Spleen (tissue), 11 donors: ENCODE measurements around the gene CAMTA1. TPM values are rescaled to one million over a fixed set of nuclear protein-coding genes. Genes with fewer than 3 reads are reported as not detected.

Source experiments
- DNase-seq: peaks from one replicate; pipeline ENCODE4 v3.0.0-alpha.2; 2020
- H3K27ac ChIP-seq, 8 donors: fragments of 200-600 bp; sonication (generic) in 7 of 8; 1 replicate in 4 of 8; 2 replicates in 4 of 8; pipeline versions ENCODE4 v1.5.0 to v1.8.0; 2016 to 2021; ENCODE audit warnings: inconsistent platforms in 4 of 8, mild to moderate bottlenecking in 4 of 8, moderate library complexity in 1 of 8
- H3K27me3 ChIP-seq, 7 donors: fragments of 200-600 bp; sonication (generic) in 6 of 7; replicated peaks in 1 of 7; 1 replicate in 4 of 7; 2 replicates in 3 of 7; pipeline versions ENCODE4 v1.5.0 to v1.8.0; 2016 to 2021; ENCODE audit warnings: inconsistent platforms in 3 of 7, mild to moderate bottlenecking in 1 of 7
- H3K36me3 ChIP-seq, 6 donors: fragments of 200-600 bp; sonication (generic) in 5 of 6; 1 replicate in 4 of 6; 2 replicates in 2 of 6; pipeline versions ENCODE4 v1.5.0 to v1.8.0; 2016 to 2021; ENCODE audit warnings: inconsistent platforms in 2 of 6
- H3K4me1 ChIP-seq, 6 donors: fragments of 200-600 bp; sonication (generic) in 5 of 6; 1 replicate in 3 of 6; 2 replicates in 3 of 6; pipeline versions ENCODE4 v1.5.0 to v1.8.0; 2016 to 2021; ENCODE audit warnings: inconsistent platforms in 3 of 6
- H3K4me3 ChIP-seq, 8 donors: fragments of 200-600 bp; sonication (generic) in 7 of 8; 1 replicate in 4 of 8; 2 replicates in 4 of 8; pipeline versions ENCODE4 v1.5.0 to v1.8.0; 2016 to 2021; ENCODE audit warnings: inconsistent platforms in 4 of 8, mild to moderate bottlenecking in 4 of 8, moderate library complexity in 2 of 8
- H3K9me3 ChIP-seq, 8 donors: fragments of 200-600 bp; sonication (generic) in 7 of 8; 1 replicate in 4 of 8; 2 replicates in 4 of 8; pipeline versions ENCODE4 v1.5.0 to v1.8.0; 2016 to 2021; ENCODE audit warnings: inconsistent platforms in 4 of 8
- POLR2A ChIP-seq, 3 donors: fragments of 450-650 bp; IDR thresholded peaks; one replicate each; pipeline ENCODE4 v1.5.1; 2017; ENCODE audit warnings: antibody characterized with exemption in 3 of 3, mild to moderate bottlenecking in 1 of 3
- POLR2AphosphoS5 ChIP-seq, 3 donors: sonication (generic); formaldehyde crosslinking; IDR thresholded peaks; one replicate each; pipeline ENCODE4 v1.5.1; 2017; ENCODE audit warnings: antibody characterized with exemption in 3 of 3
- WGBS, 5 donors: extraction: QIAGEN DNeasy Blood & Tissue Kit in 3 of 5; methylation state at CpG; one replicate each; pipeline versions ENCODE4 v1.1.5 to v1.1.7; 2013 to 2018; 5-methylcytosine and 5-hydroxymethylcytosine counted together
- intact Hi-C: fragments of 100-400 bp; cut with DNase I; formaldehyde crosslinking; loops from one replicate; pipeline ENCODE4 v1.15.0; 2023; ENCODE audit warnings: low total_unique reads
- polyA plus RNA-seq, 3 donors: library from polyadenylated mRNA; stranded (reverse); fragments of 200-250 nt; gene quantifications; one replicate each; pipeline ENCODE4 v1.2.1, GENCODE V29; 2013
- total RNA-seq, 7 donors: library from RNA; depleted of rRNA in 3 of 7; stranded (reverse); fragments of >200 nt in 3 of 7; fragmentation: NEBNext Ultra II Directional in 4 of 7; extraction: Animal tissue kit (Norgen Biotek cat#: 25700) in 4 of 7; gene quantifications; one replicate each; pipeline versions ENCODE4 v1.1.0 to v1.2.1, GENCODE V29; 2016 to 2021
- TF ChIP-seq, protein P1 (sequence below), 11 experiments: fragments of 200-600 bp in 7 of 11; fragments of 450-650 bp in 4 of 11; sonication (generic) in 4 of 11; IDR thresholded peaks in 8 of 11; conservative IDR thresholded peaks in 3 of 11; 1 replicate in 7 of 11; 2 replicates in 4 of 11; pipeline versions ENCODE4 v1.4.0 to v1.8.0; 2016 to 2021; ENCODE audit warnings: antibody characterized with exemption in 11 of 11, inconsistent platforms in 4 of 11, mild to moderate bottlenecking in 1 of 11
- donor health status: healthy with polysubstance abuse.
- donor health status: DM: no; HTN: no; CAD: no; lungs with moderate emphysema.
- donor health status: DM: no; HTN: no; CAD: no.
- donor health status: Bipolar disorder and iron deficiency.
- donor health status: healthy.
- donor health status: DM: no; HTN: no; CAD: no.
- donor health status: DM: yes; HTN: yes; CAD: no.

CAMTA1 gene
- total and polyA plus RNA-seq, 10 donors = 53.0 to 106 (median 77.3) TPM

DNA sequence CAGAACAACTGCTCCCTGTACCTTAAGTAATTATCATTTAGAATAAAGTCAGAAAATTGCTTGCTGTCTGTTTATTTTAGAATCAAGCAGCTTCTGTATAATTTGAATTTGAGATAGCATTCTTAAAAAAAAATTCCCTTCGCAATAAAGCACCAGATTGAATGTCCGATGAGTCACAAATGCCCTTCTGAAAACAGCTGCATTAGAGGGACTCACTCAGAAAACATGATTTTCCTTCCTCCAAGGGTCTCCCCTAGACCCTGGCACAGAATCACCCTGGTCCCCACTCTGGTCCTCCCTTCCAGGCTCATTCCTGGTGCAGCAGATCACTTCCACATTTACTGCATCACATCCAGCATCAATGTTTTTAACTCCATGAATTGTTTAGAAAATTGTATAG, 514.7 kb downstream of the CAMTA1 start:
- H3K27ac ChIP-seq = no peak overlapping the region

GRCh38 chr1:7300893-7301663, 515.8 kb downstream of the CAMTA1 start:
- Histone ChIP-seq H3K9me3 (peaks cover 0 to 25% (median 8%) of the 10 kb centered on the region in 8 donors), H3K4me1 (no peaks in the 10 kb centered on the region), H3K27me3 (peaks cover 0 to 26% (median 0%) of the 10 kb centered on the region in 7 donors), H3K36me3 (no peaks in the 10 kb centered on the region), H3K4me3 (no peak overlapping the region), H3K27ac (no peak overlapping the region)
- 81 to 93% (median 87%) methylated on average over 10 of the region's 10 CpGs for WGBS, 5 donors
- intact Hi-C loops = no loop called here
- DNase-seq = no peak
- no peak for TF ChIP-seq POLR2A (IDR thresholded peaks at IDR 0.05)
- no peak for TF ChIP-seq POLR2AphosphoS5 (IDR thresholded peaks at IDR 0.05)
- TF ChIP-seq, protein P1, sequence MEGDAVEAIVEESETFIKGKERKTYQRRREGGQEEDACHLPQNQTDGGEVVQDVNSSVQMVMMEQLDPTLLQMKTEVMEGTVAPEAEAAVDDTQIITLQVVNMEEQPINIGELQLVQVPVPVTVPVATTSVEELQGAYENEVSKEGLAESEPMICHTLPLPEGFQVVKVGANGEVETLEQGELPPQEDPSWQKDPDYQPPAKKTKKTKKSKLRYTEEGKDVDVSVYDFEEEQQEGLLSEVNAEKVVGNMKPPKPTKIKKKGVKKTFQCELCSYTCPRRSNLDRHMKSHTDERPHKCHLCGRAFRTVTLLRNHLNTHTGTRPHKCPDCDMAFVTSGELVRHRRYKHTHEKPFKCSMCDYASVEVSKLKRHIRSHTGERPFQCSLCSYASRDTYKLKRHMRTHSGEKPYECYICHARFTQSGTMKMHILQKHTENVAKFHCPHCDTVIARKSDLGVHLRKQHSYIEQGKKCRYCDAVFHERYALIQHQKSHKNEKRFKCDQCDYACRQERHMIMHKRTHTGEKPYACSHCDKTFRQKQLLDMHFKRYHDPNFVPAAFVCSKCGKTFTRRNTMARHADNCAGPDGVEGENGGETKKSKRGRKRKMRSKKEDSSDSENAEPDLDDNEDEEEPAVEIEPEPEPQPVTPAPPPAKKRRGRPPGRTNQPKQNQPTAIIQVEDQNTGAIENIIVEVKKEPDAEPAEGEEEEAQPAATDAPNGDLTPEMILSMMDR (IDR thresholded peaks at IDR 0.05 in 8 of 11, conservative IDR thresholded peaks at IDR 0.05 in 3 of 11) = no peak

More for the DNA sequence above, 514.7 kb downstream of the CAMTA1 start:
- TF ChIP-seq POLR2AphosphoS5 (IDR thresholded peaks at IDR 0.05) (no peak), POLR2A (IDR thresholded peaks at IDR 0.05) (no peak)
- TF ChIP-seq, protein P1 (IDR thresholded peaks at IDR 0.05 in 8 of 11, conservative IDR thresholded peaks at IDR 0.05 in 3 of 11) = no peak
- Histone ChIP-seq H3K36me3 (no peaks in the 10 kb centered on the region), H3K9me3 (peaks cover 0 to 19% (median 7%) of the 10 kb centered on the region in 8 donors), H3K4me1 (no peaks in the 10 kb centered on the region), H3K4me3 (no peak overlapping the region), H3K27me3 (peaks cover 0 to 26% (median 0%) of the 10 kb centered on the region in 7 donors)
- DNase-seq = no peak
- 79 to 96% (median 90%) methylated on average over 2 of the region's 2 CpGs for WGBS, 5 donors
- intact Hi-C loops = no loop called here

DNA sequence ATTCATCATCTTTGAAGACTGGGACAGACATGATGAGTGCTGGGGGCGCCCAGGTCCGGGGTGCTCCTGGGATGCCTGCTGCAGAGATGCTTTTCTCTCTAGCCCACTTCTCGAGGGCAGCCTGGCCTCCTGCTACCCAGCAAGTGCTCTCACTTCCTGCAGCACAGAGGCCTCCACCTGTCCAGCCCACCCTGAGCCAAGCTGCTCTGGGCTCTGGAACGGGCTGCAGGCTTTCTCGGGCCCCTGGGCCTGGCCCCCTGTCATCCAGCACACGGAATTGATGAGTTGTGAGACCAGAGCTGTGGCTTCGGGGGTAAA, 516.4 kb downstream of the CAMTA1 start:
- Histone ChIP-seq H3K27ac (no peak overlapping the region), H3K27me3 (peaks cover 0 to 26% (median 0%) of the 10 kb centered on the region in 7 donors), H3K36me3 (no peaks in the 10 kb centered on the region), H3K4me1 (no peaks in the 10 kb centered on the region), H3K9me3 (peaks cover 0 to 25% (median 11%) of the 10 kb centered on the region in 8 donors), H3K4me3 (no peak overlapping the region)
- DNase-seq = no peak
- intact Hi-C loops = no loop called here
- 59 to 84% (median 71%) methylated on average over 3 to 7 of the region's 7 CpGs for WGBS, 5 donors
- TF ChIP-seq POLR2A (IDR thresholded peaks at IDR 0.05) (no peak), POLR2AphosphoS5 (IDR thresholded peaks at IDR 0.05) (no peak)
- TF ChIP-seq, protein P1 (IDR thresholded peaks at IDR 0.05 in 8 of 11, conservative IDR thresholded peaks at IDR 0.05 in 3 of 11) = no peak

- TF ChIP-seq POLR2A (IDR thresholded peaks at IDR 0.05) (no peak), POLR2AphosphoS5 (IDR thresholded peaks at IDR 0.05) (no peak)
- TF ChIP-seq, protein P1 (IDR thresholded peaks at IDR 0.05 in 8 of 11, conservative IDR thresholded peaks at IDR 0.05 in 3 of 11) = no peak
- WGBS, 5 donors = 74 to 79% (median 76%) methylated on average over 6 of the region's 6 CpGs
- Histone ChIP-seq H3K4me3 (no peak overlapping the region), H3K36me3 (no peaks in the 10 kb centered on the region), H3K27ac (no peak overlapping the region), H3K4me1 (no peaks in the 10 kb centered on the region), H3K9me3 (peaks cover 0 to 25% (median 11%) of the 10 kb centered on the region in 8 donors), H3K27me3 (peaks cover 0 to 26% (median 0%) of the 10 kb centered on the region in 7 donors)
- DNase-seq = no peak
- intact Hi-C loops = no loop called here
These were observed 516.9 kb downstream of the CAMTA1 start for GRCh38 chr1:7302126-7302525.
